Panc1 (cell line): ENCODE measurements around the gene SHROOM3. TPM values are rescaled to one million over a fixed set of nuclear protein-coding genes. Genes with fewer than 3 reads are reported as not detected.

Experiments
- ATAC-seq: fragments of 200-7000 bp; cut with Tn5 transposase; 2 replicates; pipeline ENCODE4 v1.9.1; 2020; ENCODE audit warnings: mild to moderate bottlenecking, moderate library complexity
- BruUV-seq: library from RNA; stranded (reverse); fragments of 400-500 nt; replicated peaks from 2 replicates; lab custom pipeline; 2021; lab: Mats Ljungman, UMichigan
- CTCF ChIA-PET: fragments of 300-600 bp; sonication (Branson Sonifier 250); formaldehyde crosslinking; loops from one replicate; lab custom pipeline; 2022; ENCODE audit warnings: antibody characterized with exemption; lab: Charles Lee
- POLR2A ChIA-PET: fragments of 300-600 bp; sonication (Branson Sonifier 250); formaldehyde crosslinking; loops from one replicate; lab custom pipeline; 2022; ENCODE audit warnings: antibody characterized with exemption; lab: Charles Lee
- DNase-seq: peaks from one replicate; pipeline ENCODE4 v3.0.0-alpha.2; 2010; ENCODE audit warnings: low read depth, low spot score
- H3K27ac ChIP-seq: 2 replicates; pipeline ENCODE4 v1.5.1; 2011; ENCODE audit warnings: mild to moderate bottlenecking, low read length, inconsistent platforms
- H3K27me3 ChIP-seq: fragments of 200-500 bp; sonication (Bioruptor generic); 2 replicates; pipeline ENCODE4 v1.6.0; 2014; ENCODE audit warnings: low read length, inconsistent platforms; ENCODE audit not compliant: control insufficient read depth, insufficient read depth
- H3K36me3 ChIP-seq: fragments of 200-500 bp; sonication (Bioruptor generic); 2 replicates; pipeline ENCODE4 v1.5.1; 2014; ENCODE audit warnings: inconsistent platforms, mild to moderate bottlenecking, low read length, moderate library complexity; ENCODE audit not compliant: control insufficient read depth, insufficient read depth
- H3K4me1 ChIP-seq: 2 replicates; pipeline ENCODE4 v1.5.1; 2011; ENCODE audit warnings: inconsistent platforms, mild to moderate bottlenecking, low read length, moderate library complexity; ENCODE audit not compliant: control insufficient read depth, insufficient read depth
- H3K4me3 ChIP-seq, 2 experiments: 2 replicates each; pipeline ENCODE4 v1.5.1; 2011 to 2012; ENCODE audit warnings: low read depth in 2 of 2, low read length in 2 of 2, mild to moderate bottlenecking in 2 of 2, inconsistent platforms in 1 of 2, moderate library complexity in 1 of 2
- H3K9me3 ChIP-seq: fragments of 200-500 bp; sonication (Bioruptor generic); 2 replicates; pipeline ENCODE4 v1.5.1; 2014; ENCODE audit warnings: low read depth, mild to moderate bottlenecking, inconsistent platforms, low read length, moderate library complexity; ENCODE audit not compliant: control insufficient read depth, insufficient read depth
- POLR2AphosphoS5 ChIP-seq: IDR thresholded peaks from 2 replicates; pipeline ENCODE4 v1.6.1; 2012; ENCODE audit warnings: mild to moderate bottlenecking, low read depth, low read length, moderate library complexity
- SIN3A ChIP-seq: IDR thresholded peaks from 2 replicates; pipeline ENCODE4 v1.6.1; 2012; ENCODE audit warnings: low read depth, mild to moderate bottlenecking, low read length, moderate library complexity, borderline replicate concordance; ENCODE audit not compliant: insufficient read depth
- TCF7L2 ChIP-seq: IDR thresholded peaks from 2 replicates; pipeline ENCODE4 v1.6.1; 2011; ENCODE audit warnings: mild to moderate bottlenecking, low read depth, low read length, inconsistent platforms
- in situ Hi-C: cut with HindIII; loops from 2 replicates; pipeline ENCODE4 v1.10.0; 2016; ENCODE audit warnings: low sequenced_read_pairs, low pct_unique_long_range_greater_than_20kb
- intact Hi-C: fragments of 100-400 bp; cut with micrococcal nuclease; formaldehyde crosslinking; loops from one replicate; pipeline ENCODE4 v1.10.0; 2022; ENCODE audit not compliant: unreplicated experiment
- total RNA-seq: library from RNA; stranded (reverse); gene quantifications from one replicate; pipeline ENCODE4 v1.2.1, GENCODE V29; 2021; ENCODE audit not compliant: unreplicated experiment
- TF ChIP-seq, protein P1 (sequence below): fragments of 450-650 bp; IDR thresholded peaks from 2 replicates; pipeline ENCODE4 v1.5.1; 2017; ENCODE audit warnings: mild to moderate bottlenecking
- TF ChIP-seq, protein P2 (sequence below), 2 experiments: IDR thresholded peaks; 2 replicates each; pipeline ENCODE4 v1.6.1; 2011 to 2012; ENCODE audit warnings: low read depth in 2 of 2, control low read depth in 1 of 2, low read length in 1 of 2, mild to moderate bottlenecking in 1 of 2, moderate library complexity in 1 of 2; ENCODE audit not compliant: insufficient read depth in 1 of 2

The SHROOM3 gene
- total RNA-seq, 1 experiment from 2014 or later: 7.2 TPM

DNA sequence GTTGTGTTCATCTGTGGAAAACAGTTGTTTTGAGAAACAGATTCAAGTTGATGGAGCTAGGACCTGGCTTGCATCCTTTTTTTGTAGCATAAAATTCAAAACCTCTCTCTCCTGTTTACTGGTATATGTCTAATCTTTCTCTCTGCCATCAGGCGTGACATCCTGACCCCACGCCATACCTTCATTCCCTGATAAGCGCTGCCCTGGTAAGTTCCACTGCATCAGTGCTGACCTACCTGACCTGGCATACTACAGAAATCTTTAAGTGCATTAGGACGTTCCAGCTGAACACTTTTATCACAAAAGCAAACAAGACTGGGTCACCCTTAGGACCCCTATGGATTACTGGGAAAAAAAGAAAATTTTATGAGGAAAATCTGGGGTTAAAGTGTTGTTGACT lies 230.7 kb downstream of the SHROOM3 start:
- TF ChIP-seq TCF7L2: no peak
- TF ChIP-seq, protein P1, sequence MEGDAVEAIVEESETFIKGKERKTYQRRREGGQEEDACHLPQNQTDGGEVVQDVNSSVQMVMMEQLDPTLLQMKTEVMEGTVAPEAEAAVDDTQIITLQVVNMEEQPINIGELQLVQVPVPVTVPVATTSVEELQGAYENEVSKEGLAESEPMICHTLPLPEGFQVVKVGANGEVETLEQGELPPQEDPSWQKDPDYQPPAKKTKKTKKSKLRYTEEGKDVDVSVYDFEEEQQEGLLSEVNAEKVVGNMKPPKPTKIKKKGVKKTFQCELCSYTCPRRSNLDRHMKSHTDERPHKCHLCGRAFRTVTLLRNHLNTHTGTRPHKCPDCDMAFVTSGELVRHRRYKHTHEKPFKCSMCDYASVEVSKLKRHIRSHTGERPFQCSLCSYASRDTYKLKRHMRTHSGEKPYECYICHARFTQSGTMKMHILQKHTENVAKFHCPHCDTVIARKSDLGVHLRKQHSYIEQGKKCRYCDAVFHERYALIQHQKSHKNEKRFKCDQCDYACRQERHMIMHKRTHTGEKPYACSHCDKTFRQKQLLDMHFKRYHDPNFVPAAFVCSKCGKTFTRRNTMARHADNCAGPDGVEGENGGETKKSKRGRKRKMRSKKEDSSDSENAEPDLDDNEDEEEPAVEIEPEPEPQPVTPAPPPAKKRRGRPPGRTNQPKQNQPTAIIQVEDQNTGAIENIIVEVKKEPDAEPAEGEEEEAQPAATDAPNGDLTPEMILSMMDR: no peak
- no peak for TF ChIP-seq POLR2AphosphoS5
- no peak for TF ChIP-seq SIN3A
- TF ChIP-seq, protein P2, sequence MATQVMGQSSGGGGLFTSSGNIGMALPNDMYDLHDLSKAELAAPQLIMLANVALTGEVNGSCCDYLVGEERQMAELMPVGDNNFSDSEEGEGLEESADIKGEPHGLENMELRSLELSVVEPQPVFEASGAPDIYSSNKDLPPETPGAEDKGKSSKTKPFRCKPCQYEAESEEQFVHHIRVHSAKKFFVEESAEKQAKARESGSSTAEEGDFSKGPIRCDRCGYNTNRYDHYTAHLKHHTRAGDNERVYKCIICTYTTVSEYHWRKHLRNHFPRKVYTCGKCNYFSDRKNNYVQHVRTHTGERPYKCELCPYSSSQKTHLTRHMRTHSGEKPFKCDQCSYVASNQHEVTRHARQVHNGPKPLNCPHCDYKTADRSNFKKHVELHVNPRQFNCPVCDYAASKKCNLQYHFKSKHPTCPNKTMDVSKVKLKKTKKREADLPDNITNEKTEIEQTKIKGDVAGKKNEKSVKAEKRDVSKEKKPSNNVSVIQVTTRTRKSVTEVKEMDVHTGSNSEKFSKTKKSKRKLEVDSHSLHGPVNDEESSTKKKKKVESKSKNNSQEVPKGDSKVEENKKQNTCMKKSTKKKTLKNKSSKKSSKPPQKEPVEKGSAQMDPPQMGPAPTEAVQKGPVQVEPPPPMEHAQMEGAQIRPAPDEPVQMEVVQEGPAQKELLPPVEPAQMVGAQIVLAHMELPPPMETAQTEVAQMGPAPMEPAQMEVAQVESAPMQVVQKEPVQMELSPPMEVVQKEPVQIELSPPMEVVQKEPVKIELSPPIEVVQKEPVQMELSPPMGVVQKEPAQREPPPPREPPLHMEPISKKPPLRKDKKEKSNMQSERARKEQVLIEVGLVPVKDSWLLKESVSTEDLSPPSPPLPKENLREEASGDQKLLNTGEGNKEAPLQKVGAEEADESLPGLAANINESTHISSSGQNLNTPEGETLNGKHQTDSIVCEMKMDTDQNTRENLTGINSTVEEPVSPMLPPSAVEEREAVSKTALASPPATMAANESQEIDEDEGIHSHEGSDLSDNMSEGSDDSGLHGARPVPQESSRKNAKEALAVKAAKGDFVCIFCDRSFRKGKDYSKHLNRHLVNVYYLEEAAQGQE (IDR thresholded peaks at IDR 0.05; ENCODE audit: insufficient read depth in 1 of 2, low read depth in 2 of 2, low read length in 1 of 2): no peak
- Histone ChIP-seq H3K27me3 (no peaks in the 10 kb centered on the region), H3K4me1 (no peaks in the 10 kb centered on the region), H3K4me3 (no peak overlapping the region), H3K27ac (no peak overlapping the region), H3K36me3 (no peaks in the 10 kb centered on the region), H3K9me3 (no peaks in the 10 kb centered on the region)
- intact Hi-C loops: no loop called here
- DNase-seq (no peak), ATAC-seq (no peak)
- ChIA-PET CTCF (no interaction called here), POLR2A (no interaction called here)
- in situ Hi-C loops: no loop called here
- no TSS peak for BruUV-seq

DNA sequence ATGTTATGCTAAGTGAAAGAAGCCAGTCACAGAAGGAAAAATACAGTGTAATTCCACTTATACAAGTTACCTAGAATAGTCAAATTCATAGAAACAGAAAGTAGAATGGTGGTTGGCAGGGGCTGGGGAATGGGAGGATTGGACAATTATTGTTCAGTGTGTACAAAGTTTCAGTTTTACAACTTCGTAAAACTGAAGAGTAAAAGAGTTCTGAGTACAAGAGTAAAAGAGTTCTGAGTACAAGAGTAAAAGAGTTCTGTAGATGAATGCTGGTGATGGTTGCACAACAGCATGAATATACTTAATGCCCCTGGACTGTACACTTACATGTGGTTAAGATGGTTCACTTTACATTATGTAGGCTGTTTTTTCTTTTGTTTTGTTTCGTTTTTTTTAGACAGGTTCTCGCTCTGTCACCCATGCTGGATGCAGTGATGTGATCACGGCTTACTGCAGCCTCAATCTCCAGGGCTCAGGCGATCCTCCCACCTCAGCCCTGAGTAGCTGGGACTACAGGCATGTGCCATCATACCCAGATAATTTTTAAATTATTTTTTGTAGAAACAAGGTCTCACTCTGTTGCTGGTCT lies 232.0 kb downstream of the SHROOM3 start:
- ChIA-PET CTCF (interaction anchor here (0.7 kb wide), 2 partner anchors 83 to 487 kb away, joined by 5 to 9 read pairs; no protein-coding TSS in a partner anchor), POLR2A (no interaction called here)
- Histone ChIP-seq H3K4me1 (no peaks in the 10 kb centered on the region), H3K9me3 (no peaks in the 10 kb centered on the region), H3K27ac (no peak overlapping the region), H3K4me3 (no peak overlapping the region), H3K27me3 (no peaks in the 10 kb centered on the region), H3K36me3 (no peaks in the 10 kb centered on the region)
- no peak for DNase-seq
- TF ChIP-seq, protein P1: no peak
- TF ChIP-seq, protein P2 (IDR thresholded peaks at IDR 0.05; ENCODE audit: insufficient read depth in 1 of 2, low read depth in 2 of 2, low read length in 1 of 2): no peak
- TF ChIP-seq TCF7L2 (no peak), POLR2AphosphoS5 (no peak), SIN3A (no peak)
- no peak for ATAC-seq
- in situ Hi-C loops: no loop called here
- intact Hi-C loops: no loop called here
- BruUV-seq: no TSS peak
